Measurements from ENCODE around the gene PDE1A.

DNA sequence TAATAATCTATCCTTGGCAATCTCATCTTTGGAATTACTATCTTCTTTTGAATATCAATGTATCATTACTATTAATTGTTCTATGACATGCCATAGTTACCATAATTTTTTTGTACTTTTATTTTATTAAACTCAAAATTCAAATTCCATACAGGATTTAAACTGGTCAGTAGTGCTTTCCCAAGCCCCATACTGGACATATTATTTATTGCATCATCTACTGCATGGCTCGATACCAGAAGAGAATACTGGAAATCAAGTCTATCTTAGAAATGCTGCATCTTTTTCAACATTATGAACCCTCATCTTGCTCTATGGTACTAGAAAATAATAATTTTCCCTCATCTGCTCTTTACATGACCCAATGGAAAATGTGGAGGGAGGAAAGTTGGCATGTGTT is 9.4 kb upstream of the PDE1A start:
- TF ChIP-seq, protein P1, sequence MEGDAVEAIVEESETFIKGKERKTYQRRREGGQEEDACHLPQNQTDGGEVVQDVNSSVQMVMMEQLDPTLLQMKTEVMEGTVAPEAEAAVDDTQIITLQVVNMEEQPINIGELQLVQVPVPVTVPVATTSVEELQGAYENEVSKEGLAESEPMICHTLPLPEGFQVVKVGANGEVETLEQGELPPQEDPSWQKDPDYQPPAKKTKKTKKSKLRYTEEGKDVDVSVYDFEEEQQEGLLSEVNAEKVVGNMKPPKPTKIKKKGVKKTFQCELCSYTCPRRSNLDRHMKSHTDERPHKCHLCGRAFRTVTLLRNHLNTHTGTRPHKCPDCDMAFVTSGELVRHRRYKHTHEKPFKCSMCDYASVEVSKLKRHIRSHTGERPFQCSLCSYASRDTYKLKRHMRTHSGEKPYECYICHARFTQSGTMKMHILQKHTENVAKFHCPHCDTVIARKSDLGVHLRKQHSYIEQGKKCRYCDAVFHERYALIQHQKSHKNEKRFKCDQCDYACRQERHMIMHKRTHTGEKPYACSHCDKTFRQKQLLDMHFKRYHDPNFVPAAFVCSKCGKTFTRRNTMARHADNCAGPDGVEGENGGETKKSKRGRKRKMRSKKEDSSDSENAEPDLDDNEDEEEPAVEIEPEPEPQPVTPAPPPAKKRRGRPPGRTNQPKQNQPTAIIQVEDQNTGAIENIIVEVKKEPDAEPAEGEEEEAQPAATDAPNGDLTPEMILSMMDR (IDR thresholded peaks at IDR 0.05): no peak
- TF ChIP-seq POLR2A (IDR thresholded peaks at IDR 0.05): no peak
